GM21528 (cell line): ENCODE results near the gene ZKSCAN7.
"Not testable (repeated sequence)": the region's sequence is repeated elsewhere in the genome, so short reads cannot be mapped to it uniquely, and the experiment has no call there.

Source experiments
- ATAC-seq: cut with Tn5 transposase; IDR thresholded peaks from one replicate; pipeline ENCODE4 v1.9.1; 2021; ENCODE audit warnings: mild to moderate bottlenecking, moderate library complexity; ENCODE audit not compliant: unreplicated experiment, low FRiP score

Gene ZKSCAN7

GRCh38 chr3:44554626-44555592 lies at the start of gene ZKSCAN7:
Gene ZKSCAN7, plus strand, starts transcription at chr3:44555193. Its CDS starts 1,855 bp downstream, at chr3:44557048.
- ATAC-seq = peak; percentile 76

GRCh38 chr3:44506556-44506955 lies 48.4 kb upstream of the ZKSCAN7 start:
- ATAC-seq = no peak

GRCh38 chr3:44506961-44507360 lies 48.0 kb upstream of the ZKSCAN7 start:
- ATAC-seq = no peak

GRCh38 chr3:44509393-44509921 lies 45.5 kb upstream of the ZKSCAN7 start:
- peak; percentile 22 for ATAC-seq

GRCh38 chr3:44510000-44510368 lies 45.0 kb upstream of the ZKSCAN7 start:
- peak; percentile 55 for ATAC-seq

- ATAC-seq = no peak
Measured at GRCh38 chr3:44511238-44511566, 43.8 kb upstream of the ZKSCAN7 start.

- no peak for ATAC-seq
Measured at GRCh38 chr3:44513513-44513912, 41.5 kb upstream of the ZKSCAN7 start.

- no peak for ATAC-seq
Measured at GRCh38 chr3:44516230-44516629, 38.8 kb upstream of the ZKSCAN7 start.

- ATAC-seq = no peak
Measured at GRCh38 chr3:44518782-44519156, 36.2 kb upstream of the ZKSCAN7 start.

- no peak for ATAC-seq
Measured at GRCh38 chr3:44521721-44522120, 33.3 kb upstream of the ZKSCAN7 start.

- no peak for ATAC-seq
Measured at GRCh38 chr3:44522494-44522933, 32.5 kb upstream of the ZKSCAN7 start.

- ATAC-seq = no peak
Measured at GRCh38 chr3:44525060-44525459, 29.9 kb upstream of the ZKSCAN7 start.

GRCh38 chr3:44529927-44530326 lies 25.1 kb upstream of the ZKSCAN7 start:
- no peak for ATAC-seq

- ATAC-seq = no peak
Measured at GRCh38 chr3:44530911-44531310, 24.1 kb upstream of the ZKSCAN7 start.

- not testable (repeated sequence) for ATAC-seq
Measured at GRCh38 chr3:44534659-44535058, 20.3 kb upstream of the ZKSCAN7 start.

GRCh38 chr3:44535364-44535763 lies 19.6 kb upstream of the ZKSCAN7 start:
- ATAC-seq = no peak

- not testable (repeated sequence) for ATAC-seq
Measured at GRCh38 chr3:44544811-44545210, 10.2 kb upstream of the ZKSCAN7 start.

- no peak for ATAC-seq
Measured at GRCh38 chr3:44555723-44556122, 730 bp downstream of the ZKSCAN7 start.

- ATAC-seq = no peak
Measured at GRCh38 chr3:44557074-44557473, 2.1 kb downstream of the ZKSCAN7 start.

GRCh38 chr3:44561076-44561475 lies 6.1 kb downstream of the ZKSCAN7 start:
- ATAC-seq = no peak

- ATAC-seq = no peak
Measured at GRCh38 chr3:44562147-44562546, 7.2 kb downstream of the ZKSCAN7 start.

GRCh38 chr3:44568561-44568960 lies 13.6 kb downstream of the ZKSCAN7 start:
- no peak for ATAC-seq
